Measurements from ENCODE around the gene CCT3. TPM values are rescaled to one million over a fixed set of nuclear protein-coding genes. Genes with fewer than 3 reads are reported as not detected.

CCT3 gene
- 129 and 141 TPM in 2 replicates for total RNA-seq (2013; cell fraction: nucleolus; rRNA removed)
- total RNA-seq (2014; rRNA removed): 358 and 369 TPM in 2 replicates
- 376 and 396 TPM in 2 replicates for total RNA-seq (2014; rRNA removed; fragmentation: Illumina TruSeq; extraction: Trizol)
- 347 and 356 TPM in 2 replicates for total RNA-seq (2021)
- polyA plus RNA-seq (2011; ENCODE audit: low read depth): 197 TPM
- 435 and 458 TPM in 2 replicates for polyA plus RNA-seq (2011; rRNA removed)
- 383 and 487 TPM in 2 replicates for polyA plus RNA-seq (2011; cell fraction: cytosol; rRNA removed)
- polyA plus RNA-seq (2011; cell fraction: nucleus; rRNA removed): 170 and 243 TPM in 2 replicates
- 166 and 177 TPM in 2 replicates for polyA plus RNA-seq (2012)
- polyA plus RNA-seq (2014; fragmentation: Illumina TruSeq; extraction: Trizol): 372 and 384 TPM in 2 replicates
- 100 to 1,000 TPM; 491 to 585 TPM for polyA plus RNA-seq (2014; fragmentation: Nextera tagmentation; extraction: Ambion mirVana)
- 319 and 330 TPM in 2 replicates for polyA plus RNA-seq (2014; rRNA removed)
- polyA plus RNA-seq (2016; fragmentation: Nextera tagmentation; extraction: Ambion mirVana): 100 to 1,000 TPM; 489 to 496 TPM
- 445 and 573 TPM in 2 replicates for polyA minus RNA-seq (2011; rRNA and poly(A)+ RNA removed)
- 166 and 191 TPM in 2 replicates for polyA minus RNA-seq (2011; cell fraction: cytosol; rRNA and poly(A)+ RNA removed)
- 60.0 and 98.2 TPM in 2 replicates for polyA minus RNA-seq (2011; cell fraction: nucleus; rRNA and poly(A)+ RNA removed)
- percentile 78 among the genes with signal in this experiment for Bru-seq, nascent RNA
- BruChase-seq, experiment 1, labeled RNA remaining after a 6-hour chase: percentile 92 among the genes with signal in this experiment
- percentile 85 among the genes with signal in this experiment for BruChase-seq, experiment 2, labeled RNA remaining after a 2-hour chase
- long read RNA-seq, experiment 1, transcript CCT3-201 (14 exons, 2,150 nt): major isoform, 883 of 1,000 reads
- long read RNA-seq, experiment 1, partial matches to known transcripts: 76 of 1,000 reads
- long read RNA-seq, experiment 1, other reads (novel, unspliced or antisense): 36 of 1,000 reads
- long read RNA-seq, experiment 2, transcript CCT3-201 (14 exons, 2,150 nt): major isoform, 5,458 of 5,770 reads
- long read RNA-seq, experiment 2, transcript CCT3-211 (15 exons, 1,858 nt): minor isoform, 10 of 5,770 reads
- long read RNA-seq, experiment 2, transcript CCT3-204 (12 exons, 1,815 nt): minor isoform, 19 of 5,770 reads
- long read RNA-seq, experiment 2, partial matches to known transcripts: 164 of 5,770 reads
- long read RNA-seq, experiment 2, other reads (novel, unspliced or antisense): 116 of 5,770 reads

DNA sequence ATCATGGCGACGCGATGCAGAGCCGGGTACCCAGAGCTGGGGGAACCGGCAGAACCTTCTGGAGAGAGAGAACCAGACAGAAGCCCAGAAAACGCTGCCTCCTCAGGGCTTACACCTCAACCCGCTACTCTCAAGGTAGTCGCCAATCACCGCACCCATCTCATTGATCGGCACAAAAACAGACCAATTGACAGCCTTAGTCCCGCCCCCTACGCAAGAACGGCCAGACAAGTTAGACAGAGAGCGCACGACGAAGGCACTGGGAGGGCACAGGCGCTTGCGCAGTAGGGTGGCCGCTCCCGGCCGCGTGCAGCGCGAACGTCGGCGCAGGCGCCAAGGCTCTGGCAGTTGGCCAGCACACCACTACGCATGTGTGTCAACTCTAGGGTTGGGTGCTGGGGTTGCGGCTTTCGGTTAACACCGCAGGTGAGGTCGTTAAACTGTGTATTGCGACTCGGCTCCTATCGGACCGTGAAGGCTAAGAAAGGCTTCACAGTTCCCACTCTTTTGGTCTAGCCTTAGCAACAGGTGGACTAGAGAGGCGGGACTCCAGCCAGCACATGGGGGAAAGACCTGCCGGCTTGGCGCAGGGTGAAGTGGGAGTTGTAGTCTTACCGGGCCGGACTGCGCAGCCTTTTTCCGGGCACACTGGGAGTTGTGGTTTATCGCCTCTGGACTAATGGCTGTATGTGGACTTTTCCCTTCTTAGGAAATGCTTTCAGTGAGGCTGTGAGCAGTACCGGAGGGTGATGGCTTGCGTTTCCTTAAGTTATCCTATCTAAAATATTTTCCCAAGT is at the start of gene CCT3, which contains the start of gene TSACC:
CCT3 (minus strand) TSS at position 113 of the 797 bp plus-strand sequence; CDS start at position 5, 108 bp downstream.
TSACC (plus strand) TSS at position 347 of the 797 bp plus-strand sequence. CDS start 1,232 bp downstream, outside the sequence.
- Histone ChIP-seq H3K79me2 (ENCODE audit: control insufficient read depth, insufficient read depth, low read length) (peaks cover 38% of the 10 kb centered on the region), H3K9ac (ENCODE audit: control insufficient read depth, insufficient read depth, low read length) (peak within 1 kb of the TSS; percentile 81), H3K27ac (ENCODE audit: control insufficient read depth, insufficient read depth) (peak within 1 kb of the TSS; percentile 76), H3K9me3 (replicated peaks; ENCODE audit: control insufficient read depth, insufficient read depth, low read length) (no peaks in the 10 kb centered on the region), H3K36me3 (ENCODE audit: control insufficient read depth in 2 of 2, insufficient read depth in 2 of 2, low read length in 1 of 2) (peaks cover 0 to 20% of the 10 kb centered on the region in 2 experiments; a peak in 3 of 4 replicates), H3K27me3 (replicated peaks in 1 of 2; ENCODE audit: control insufficient read depth in 2 of 2, insufficient read depth in 2 of 2, low read length in 1 of 2) (no peaks in the 10 kb centered on the region), H2AFZ (ENCODE audit: control insufficient read depth, low read depth, low read length) (peak within 1 kb of the TSS; percentile 94), H3K4me3 (peak within 1 kb of the TSS; percentile 96), H4K20me1 (ENCODE audit: control insufficient read depth, insufficient read depth) (no peaks in the 10 kb centered on the region), H3K4me1 (ENCODE audit: control insufficient read depth, insufficient read depth, low read length) (no peaks in the 10 kb centered on the region), H3K4me2 (ENCODE audit: control insufficient read depth, insufficient read depth) (peak within 1 kb of the TSS; percentile 94)
- under 1% methylated on average over 47 of the region's 47 CpGs for WGBS (ENCODE audit: insufficient coverage, insufficient replicate concordance, low lambda C conversion rate, missing lambda C conversion rate)
- ChIA-PET SMC1A (ENCODE audit: uncharacterized antibody, unreplicated experiment) (interaction anchor here (0.6 to 1.0 kb wide), 3 partner anchors 12 to 291 kb away, joined by 3 to 4 read pairs (median 4); no protein-coding TSS in a partner anchor), CTCF (interaction anchor here (0.6 to 2.2 kb wide), 8 partner anchors 19 to 321 kb away, joined by 3 to 10 read pairs (median 4); no protein-coding TSS in a partner anchor), POLR2A (interaction anchor here (0.7 to 1.1 kb wide), 7 partner anchors 55 to 402 kb away, joined by 3 to 6 read pairs (median 3); partner anchors contain the start of genes MRPL24, PMF1 and SMG5), RAD21 (ENCODE audit: unreplicated experiment) (interaction anchor here (0.5 to 1.0 kb wide), 3 partner anchors 55 to 719 kb away, joined by 3 to 5 read pairs (median 3); partner anchors contain the start of gene SMG5)
- ATAC-seq (peak; percentile 96), DNase-seq (ENCODE audit: low read depth, low spot score) (peak; percentile 100), FAIRE-seq (peak; percentile 99)
- in situ Hi-C loops (cut with MboI): no loop called here
- intact Hi-C loops (cut with micrococcal nuclease; ENCODE audit: unreplicated experiment): no loop called here
- no TSS peak for BruUV-seq (replicated peaks)
- TF ChIP-seq, protein P1, sequence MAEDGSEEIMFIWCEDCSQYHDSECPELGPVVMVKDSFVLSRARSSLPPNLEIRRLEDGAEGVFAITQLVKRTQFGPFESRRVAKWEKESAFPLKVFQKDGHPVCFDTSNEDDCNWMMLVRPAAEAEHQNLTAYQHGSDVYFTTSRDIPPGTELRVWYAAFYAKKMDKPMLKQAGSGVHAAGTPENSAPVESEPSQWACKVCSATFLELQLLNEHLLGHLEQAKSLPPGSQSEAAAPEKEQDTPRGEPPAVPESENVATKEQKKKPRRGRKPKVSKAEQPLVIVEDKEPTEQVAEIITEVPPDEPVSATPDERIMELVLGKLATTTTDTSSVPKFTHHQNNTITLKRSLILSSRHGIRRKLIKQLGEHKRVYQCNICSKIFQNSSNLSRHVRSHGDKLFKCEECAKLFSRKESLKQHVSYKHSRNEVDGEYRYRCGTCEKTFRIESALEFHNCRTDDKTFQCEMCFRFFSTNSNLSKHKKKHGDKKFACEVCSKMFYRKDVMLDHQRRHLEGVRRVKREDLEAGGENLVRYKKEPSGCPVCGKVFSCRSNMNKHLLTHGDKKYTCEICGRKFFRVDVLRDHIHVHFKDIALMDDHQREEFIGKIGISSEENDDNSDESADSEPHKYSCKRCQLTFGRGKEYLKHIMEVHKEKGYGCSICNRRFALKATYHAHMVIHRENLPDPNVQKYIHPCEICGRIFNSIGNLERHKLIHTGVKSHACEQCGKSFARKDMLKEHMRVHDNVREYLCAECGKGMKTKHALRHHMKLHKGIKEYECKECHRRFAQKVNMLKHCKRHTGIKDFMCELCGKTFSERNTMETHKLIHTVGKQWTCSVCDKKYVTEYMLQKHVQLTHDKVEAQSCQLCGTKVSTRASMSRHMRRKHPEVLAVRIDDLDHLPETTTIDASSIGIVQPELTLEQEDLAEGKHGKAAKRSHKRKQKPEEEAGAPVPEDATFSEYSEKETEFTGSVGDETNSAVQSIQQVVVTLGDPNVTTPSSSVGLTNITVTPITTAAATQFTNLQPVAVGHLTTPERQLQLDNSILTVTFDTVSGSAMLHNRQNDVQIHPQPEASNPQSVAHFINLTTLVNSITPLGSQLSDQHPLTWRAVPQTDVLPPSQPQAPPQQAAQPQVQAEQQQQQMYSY (CRISPR knock-in tag; IDR thresholded peaks at IDR 0.05): no peak
- TF ChIP-seq, protein P2, sequence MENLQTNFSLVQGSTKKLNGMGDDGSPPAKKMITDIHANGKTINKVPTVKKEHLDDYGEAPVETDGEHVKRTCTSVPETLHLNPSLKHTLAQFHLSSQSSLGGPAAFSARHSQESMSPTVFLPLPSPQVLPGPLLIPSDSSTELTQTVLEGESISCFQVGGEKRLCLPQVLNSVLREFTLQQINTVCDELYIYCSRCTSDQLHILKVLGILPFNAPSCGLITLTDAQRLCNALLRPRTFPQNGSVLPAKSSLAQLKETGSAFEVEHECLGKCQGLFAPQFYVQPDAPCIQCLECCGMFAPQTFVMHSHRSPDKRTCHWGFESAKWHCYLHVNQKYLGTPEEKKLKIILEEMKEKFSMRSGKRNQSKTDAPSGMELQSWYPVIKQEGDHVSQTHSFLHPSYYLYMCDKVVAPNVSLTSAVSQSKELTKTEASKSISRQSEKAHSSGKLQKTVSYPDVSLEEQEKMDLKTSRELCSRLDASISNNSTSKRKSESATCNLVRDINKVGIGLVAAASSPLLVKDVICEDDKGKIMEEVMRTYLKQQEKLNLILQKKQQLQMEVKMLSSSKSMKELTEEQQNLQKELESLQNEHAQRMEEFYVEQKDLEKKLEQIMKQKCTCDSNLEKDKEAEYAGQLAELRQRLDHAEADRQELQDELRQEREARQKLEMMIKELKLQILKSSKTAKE (IDR thresholded peaks at IDR 0.05; ENCODE audit: low read depth, poor library complexity, severe bottlenecking): peak; percentile 91
- TF ChIP-seq CREB1 (IDR thresholded peaks at IDR 0.05; ENCODE audit: low read depth): peak; percentile 93
- no peak for TF ChIP-seq HDAC2 (IDR thresholded peaks at IDR 0.05)
- peak; percentile 76 for TF ChIP-seq GABPA (IDR thresholded peaks at IDR 0.05; ENCODE audit: low read depth)
- peak; percentile 89 for TF ChIP-seq POLR2A (IDR thresholded peaks at IDR 0.05; ENCODE audit: low read depth, low read length)
- peak; percentile 59 for TF ChIP-seq MTA2 (IDR thresholded peaks at IDR 0.05; ENCODE audit: low read depth)
- TF ChIP-seq NRF1 (conservative IDR thresholded peaks at IDR 0.05; ENCODE audit: low read depth, low read length): peak; percentile 89
- peak; percentile 42 for TF ChIP-seq KLF5 (IDR thresholded peaks at IDR 0.05; ENCODE audit: partially characterized antibody)
- TF ChIP-seq TBL1XR1 (IDR thresholded peaks at IDR 0.05; ENCODE audit: low read depth, low read length): peak; percentile 71; the same call in 1 of the 2 replicates

Data from GM12878 (cell line).